OCI-LY3 (cell line): ENCODE measurements around the gene SGSH.

ENCODE experiments used
- H2AFZ ChIP-seq: fragments of 200-600, 300-600 bp; shearing (Covaris generic); 2 replicates; pipeline ENCODE4 v1.6.0; 2014; ENCODE audit warnings: antibody characterized with exemption, low read depth, low read length
- H3K27ac ChIP-seq: fragments of 200-600, 300-600 bp; sonication (generic); 2 replicates; pipeline ENCODE4 v1.5.1; 2014; ENCODE audit warnings: mild to moderate bottlenecking, low read length, moderate library complexity, mixed read lengths
- H3K27me3 ChIP-seq: fragments of 200-600, 300-600 bp; sonication (generic); 2 replicates; pipeline ENCODE4 v1.6.1; 2014; ENCODE audit warnings: low read depth, low read length, mixed read lengths
- H3K36me3 ChIP-seq: fragments of 200-600, 300-600 bp; sonication (generic); replicated peaks from 2 replicates; pipeline ENCODE3; 2014; ENCODE audit warnings: low read depth, low read length, mixed read lengths
- H3K4me1 ChIP-seq: fragments of 300-600, 200-600 bp; sonication (generic); 2 replicates; pipeline ENCODE4 v1.6.1; 2014; ENCODE audit warnings: low read length, mixed read lengths
- H3K4me2 ChIP-seq: fragments of 200-600, 300-600 bp; sonication (generic); 2 replicates; pipeline ENCODE4 v1.6.1; 2014; ENCODE audit warnings: low read length, mixed read lengths
- H3K4me3 ChIP-seq: fragments of 300-600, 200-600 bp; sonication (generic); 2 replicates; pipeline ENCODE4 v1.5.1; 2014; ENCODE audit warnings: antibody characterized with exemption, mild to moderate bottlenecking, low read length, moderate library complexity
- H3K79me2 ChIP-seq: fragments of 300-600, 200-600 bp; shearing (Covaris generic); 2 replicates; pipeline ENCODE4 v1.6.1; 2014; ENCODE audit warnings: mild to moderate bottlenecking, low read length, mixed read lengths
- H3K9ac ChIP-seq: fragments of 300-600, 200-600 bp; shearing (Covaris generic); 2 replicates; pipeline ENCODE4 v1.6.0; 2014; ENCODE audit warnings: mild to moderate bottlenecking, low read length, moderate library complexity
- H3K9me3 ChIP-seq: fragments of 200-600, 300-600 bp; shearing (Covaris generic); 2 replicates; pipeline ENCODE4 v1.6.1; 2014; ENCODE audit warnings: low read length, mixed read lengths; ENCODE audit not compliant: insufficient read depth
- H4K20me1 ChIP-seq: fragments of 200-600, 300-600 bp; sonication (generic); 2 replicates; pipeline ENCODE4 v1.6.1; 2016; ENCODE audit warnings: low read length, mixed read lengths; ENCODE audit not compliant: insufficient read depth
- EZH2phosphoT487 ChIP-seq: fragments of 200-600 bp; shearing (Covaris generic); IDR thresholded peaks from 2 replicates; pipeline ENCODE4 v1.6.1; 2018; ENCODE audit warnings: antibody characterized with exemption, mixed run types, low read depth
- TF ChIP-seq, protein P1 (sequence below): fragments of 200-600, 300-600 bp; sonication (generic); IDR thresholded peaks from 2 replicates; pipeline ENCODE4 v1.5.1; 2014; ENCODE audit warnings: antibody characterized with exemption, low read length, low read depth

Gene SGSH

DNA sequence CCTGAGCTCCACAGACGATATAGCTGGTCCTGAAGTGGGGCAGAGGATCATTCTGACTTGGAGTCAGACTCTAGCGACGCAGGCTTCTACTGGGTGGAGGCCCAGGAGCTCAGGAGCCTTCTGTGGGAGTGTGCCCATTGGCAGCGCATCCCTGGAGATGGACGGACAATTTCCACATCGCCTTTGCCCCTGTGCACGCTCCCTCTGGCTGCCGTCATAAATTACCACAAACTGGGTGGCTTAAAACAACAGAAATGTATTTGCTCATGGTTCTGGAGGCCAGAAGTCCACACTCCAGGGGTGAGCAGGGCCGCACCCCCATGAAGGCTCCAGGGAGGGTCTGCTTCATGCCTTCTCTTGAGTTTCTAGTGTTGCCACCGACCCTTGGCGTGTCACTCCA is 43.4 kb downstream of the SGSH start:
- Histone ChIP-seq H2AFZ (no peak overlapping the region), H3K4me1 (no peaks in the 10 kb centered on the region), H3K4me2 (no peak overlapping the region), H4K20me1 (no peaks in the 10 kb centered on the region), H3K9me3 (no peaks in the 10 kb centered on the region), H3K27me3 (peaks cover 7% of the 10 kb centered on the region), H3K27ac (no peak overlapping the region), H3K9ac (no peak overlapping the region), H3K36me3 (no peaks in the 10 kb centered on the region), H3K79me2 (no peaks in the 10 kb centered on the region), H3K4me3 (no peak overlapping the region)
- TF ChIP-seq EZH2phosphoT487, result no peak
- TF ChIP-seq, protein P1, sequence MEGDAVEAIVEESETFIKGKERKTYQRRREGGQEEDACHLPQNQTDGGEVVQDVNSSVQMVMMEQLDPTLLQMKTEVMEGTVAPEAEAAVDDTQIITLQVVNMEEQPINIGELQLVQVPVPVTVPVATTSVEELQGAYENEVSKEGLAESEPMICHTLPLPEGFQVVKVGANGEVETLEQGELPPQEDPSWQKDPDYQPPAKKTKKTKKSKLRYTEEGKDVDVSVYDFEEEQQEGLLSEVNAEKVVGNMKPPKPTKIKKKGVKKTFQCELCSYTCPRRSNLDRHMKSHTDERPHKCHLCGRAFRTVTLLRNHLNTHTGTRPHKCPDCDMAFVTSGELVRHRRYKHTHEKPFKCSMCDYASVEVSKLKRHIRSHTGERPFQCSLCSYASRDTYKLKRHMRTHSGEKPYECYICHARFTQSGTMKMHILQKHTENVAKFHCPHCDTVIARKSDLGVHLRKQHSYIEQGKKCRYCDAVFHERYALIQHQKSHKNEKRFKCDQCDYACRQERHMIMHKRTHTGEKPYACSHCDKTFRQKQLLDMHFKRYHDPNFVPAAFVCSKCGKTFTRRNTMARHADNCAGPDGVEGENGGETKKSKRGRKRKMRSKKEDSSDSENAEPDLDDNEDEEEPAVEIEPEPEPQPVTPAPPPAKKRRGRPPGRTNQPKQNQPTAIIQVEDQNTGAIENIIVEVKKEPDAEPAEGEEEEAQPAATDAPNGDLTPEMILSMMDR, result no peak

DNA sequence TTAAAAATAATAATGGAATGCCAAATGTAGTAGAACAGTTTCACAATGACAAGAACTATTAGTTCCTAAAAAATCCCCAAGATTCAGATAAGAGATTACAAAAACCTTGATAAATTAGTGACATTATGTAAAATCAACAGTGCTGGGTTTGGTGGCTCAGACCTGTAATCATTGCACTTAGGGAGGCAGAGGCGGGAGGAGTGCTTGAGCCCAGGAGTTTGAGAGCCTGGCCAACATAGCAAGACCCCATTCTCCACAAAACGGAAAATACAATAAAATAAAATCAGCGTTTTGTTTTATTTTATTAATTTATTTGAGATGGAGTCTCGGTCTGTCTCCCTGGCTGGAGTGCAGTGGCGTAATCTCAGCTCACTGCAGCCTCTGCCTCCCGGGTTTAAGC is 46.2 kb downstream of the SGSH start:
- Histone ChIP-seq H3K27me3 (peaks cover 4% of the 10 kb centered on the region), H3K4me1 (no peaks in the 10 kb centered on the region), H2AFZ (no peak overlapping the region), H3K9ac (no peak overlapping the region), H3K4me2 (no peak overlapping the region), H3K79me2 (no peaks in the 10 kb centered on the region), H3K9me3 (no peaks in the 10 kb centered on the region), H3K36me3 (no peaks in the 10 kb centered on the region), H3K27ac (no peak overlapping the region), H4K20me1 (no peaks in the 10 kb centered on the region), H3K4me3 (no peak overlapping the region)
- TF ChIP-seq EZH2phosphoT487, result no peak
- TF ChIP-seq, protein P1, result no peak

DNA sequence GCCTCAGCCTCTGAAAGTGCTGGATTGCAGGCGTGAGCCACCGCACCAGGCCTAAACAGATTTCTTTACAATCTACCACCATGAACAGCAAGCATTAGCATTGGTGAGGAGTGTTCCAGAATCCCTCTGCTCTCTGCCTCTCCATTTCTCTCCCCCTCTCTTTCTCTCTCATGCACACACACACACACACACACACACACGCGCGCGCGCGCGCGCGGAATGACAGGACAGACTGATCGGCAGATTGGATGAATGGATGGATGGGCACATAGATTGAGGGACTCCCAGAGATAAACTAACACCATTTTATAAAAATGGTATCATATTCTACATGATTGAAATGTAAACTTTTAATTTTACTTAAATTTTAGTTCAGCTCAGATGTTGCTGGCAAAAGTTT is 47.0 kb downstream of the SGSH start:
- Histone ChIP-seq H4K20me1 (no peaks in the 10 kb centered on the region), H3K27ac (no peak overlapping the region), H3K9me3 (no peaks in the 10 kb centered on the region), H3K4me1 (no peaks in the 10 kb centered on the region), H3K4me2 (no peak overlapping the region), H3K4me3 (no peak overlapping the region), H3K36me3 (no peaks in the 10 kb centered on the region), H3K9ac (no peak overlapping the region), H3K27me3 (peaks cover 4% of the 10 kb centered on the region), H3K79me2 (no peaks in the 10 kb centered on the region), H2AFZ (no peak overlapping the region)
- TF ChIP-seq EZH2phosphoT487, result no peak
- TF ChIP-seq, protein P1, result no peak

DNA sequence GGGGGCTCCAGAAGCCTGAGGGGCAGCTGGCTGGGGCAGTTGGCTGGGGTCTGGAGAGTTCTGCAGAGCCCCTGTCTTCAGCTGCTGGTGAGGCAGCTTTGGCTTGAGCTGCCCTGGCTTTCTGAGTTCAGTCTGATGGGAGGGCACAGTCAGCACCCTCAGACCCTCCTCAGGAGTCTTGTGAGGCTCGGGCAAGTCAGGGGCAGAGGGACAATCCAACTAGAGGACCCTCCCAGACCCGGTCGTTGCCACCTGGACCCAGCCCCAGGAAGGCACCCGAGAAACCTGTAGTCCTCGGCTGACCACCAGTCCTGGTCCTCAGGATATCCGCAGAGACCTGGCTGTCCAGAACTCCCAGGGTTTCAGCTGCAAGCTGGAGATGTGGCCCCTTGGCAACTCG is 48.5 kb downstream of the SGSH start:
- no peaks in the 10 kb centered on the region for H3K9me3 ChIP-seq
- no peak overlapping the region for H3K9ac ChIP-seq
- H3K27ac ChIP-seq, result no peak overlapping the region
- H3K36me3 ChIP-seq, result no peaks in the 10 kb centered on the region
- H3K79me2 ChIP-seq, result no peaks in the 10 kb centered on the region
- no peaks in the 10 kb centered on the region for H4K20me1 ChIP-seq
- H3K27me3 ChIP-seq, result peaks cover 4% of the 10 kb centered on the region
- TF ChIP-seq EZH2phosphoT487, result no peak
- TF ChIP-seq, protein P1, result no peak
- no peak overlapping the region for H2AFZ ChIP-seq
- no peaks in the 10 kb centered on the region for H3K4me1 ChIP-seq
- H3K4me3 ChIP-seq, result no peak overlapping the region
- H3K4me2 ChIP-seq, result no peak overlapping the region
